Breast epithelium (tissue), 3 donors: Measurements from ENCODE around the gene CHKA.

Source experiments
- CTCF ChIP-seq, 3 donors: fragments of 450-650 bp; IDR thresholded peaks; one replicate each; pipeline ENCODE4 v1.5.1; 2016 to 2017; ENCODE audit warnings: antibody characterized with exemption in 3 of 3, mild to moderate bottlenecking in 3 of 3, moderate library complexity in 3 of 3
- POLR2A ChIP-seq: fragments of 450-650 bp; IDR thresholded peaks from one replicate; pipeline ENCODE4 v1.6.1; 2016; ENCODE audit warnings: antibody characterized with exemption, mild to moderate bottlenecking, moderate library complexity

- no peak for TF ChIP-seq POLR2A
- no peak for TF ChIP-seq CTCF (IDR thresholded peaks at IDR 0.05)
These were observed 31.5 kb downstream of the CHKA start for GRCh38 chr11:68089679-68090078.
